Measurements from ENCODE around the gene KSR1. TPM values are rescaled to one million over a fixed set of nuclear protein-coding genes. Genes with fewer than 3 reads are reported as not detected.

KSR1 gene
- total RNA-seq, 1 experiment from 2014 or later, result 21.7 TPM

DNA sequence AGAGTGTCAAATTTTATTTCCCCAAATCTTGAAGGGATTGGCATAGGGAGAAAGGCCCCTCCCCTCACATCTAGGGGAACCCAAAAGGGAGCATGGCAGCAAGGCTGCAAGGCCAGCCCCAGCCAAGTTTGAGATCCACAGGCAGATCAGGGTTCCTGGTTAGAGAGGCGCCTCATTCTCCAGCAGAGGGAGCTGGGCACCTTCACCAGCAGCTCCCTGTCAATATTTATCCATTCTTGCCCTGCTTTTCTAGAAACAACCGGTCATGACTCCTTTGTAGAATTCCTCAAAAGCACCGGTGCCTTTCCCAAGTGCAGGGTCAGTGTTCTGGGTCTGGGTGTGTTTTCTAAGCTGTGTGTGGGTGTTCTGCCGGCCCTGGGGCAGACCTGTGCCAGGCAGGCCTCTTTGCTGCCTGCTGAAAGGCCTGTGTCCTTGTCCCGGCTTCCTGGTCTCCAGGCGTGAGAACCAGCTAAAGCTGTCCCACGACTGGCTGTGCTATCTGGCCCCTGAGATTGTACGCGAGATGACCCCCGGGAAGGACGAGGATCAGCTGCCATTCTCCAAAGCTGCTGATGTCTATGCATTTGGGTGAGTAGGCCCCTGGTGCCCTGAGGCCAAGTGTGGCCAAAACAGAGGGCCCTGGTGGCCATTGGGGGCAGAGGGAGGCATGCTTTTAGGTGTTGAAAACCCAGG is 153.5 kb downstream of the KSR1 start:
- no peaks in the 10 kb centered on the region for H3K4me1 ChIP-seq (ENCODE audit: control insufficient read depth, insufficient read depth, low read length)
- peak; percentile 81 for ATAC-seq
- BruUV-seq (replicated peaks), result no TSS peak
- H3K9me3 ChIP-seq (ENCODE audit: control insufficient read depth, insufficient read depth, low read depth, low read length), result no peaks in the 10 kb centered on the region
- no peaks in the 10 kb centered on the region for H3K36me3 ChIP-seq (ENCODE audit: control insufficient read depth, insufficient read depth, low read length)
- intact Hi-C loops (cut with micrococcal nuclease; ENCODE audit: unreplicated experiment) (loop anchor here (5.0 kb wide), 1 partner anchor 148 kb away; no protein-coding TSS in a partner anchor), in situ Hi-C loops (cut with HindIII; ENCODE audit: low pct_unique_long_range_greater_than_20kb, low sequenced_read_pairs) (no loop called here)
- H3K27ac ChIP-seq (ENCODE audit: low read length), result no peak overlapping the region
- H3K4me3 ChIP-seq (ENCODE audit: low read depth in 2 of 2, low read length in 2 of 2), result no peak overlapping the region
- CTCF ChIA-PET, result interaction anchor here (0.5 to 1.2 kb wide), 8 partner anchors 10 to 349 kb away, joined by 3 to 5 read pairs (median 4); no protein-coding TSS in a partner anchor
- DNase-seq (ENCODE audit: low read depth, low spot score), result no peak
- no peak for TF ChIP-seq POLR2AphosphoS5 (IDR thresholded peaks at IDR 0.05; ENCODE audit: low read depth, low read length)
- no peak for TF ChIP-seq TCF7L2 (IDR thresholded peaks at IDR 0.05; ENCODE audit: low read depth, low read length)
- TF ChIP-seq, protein P1, sequence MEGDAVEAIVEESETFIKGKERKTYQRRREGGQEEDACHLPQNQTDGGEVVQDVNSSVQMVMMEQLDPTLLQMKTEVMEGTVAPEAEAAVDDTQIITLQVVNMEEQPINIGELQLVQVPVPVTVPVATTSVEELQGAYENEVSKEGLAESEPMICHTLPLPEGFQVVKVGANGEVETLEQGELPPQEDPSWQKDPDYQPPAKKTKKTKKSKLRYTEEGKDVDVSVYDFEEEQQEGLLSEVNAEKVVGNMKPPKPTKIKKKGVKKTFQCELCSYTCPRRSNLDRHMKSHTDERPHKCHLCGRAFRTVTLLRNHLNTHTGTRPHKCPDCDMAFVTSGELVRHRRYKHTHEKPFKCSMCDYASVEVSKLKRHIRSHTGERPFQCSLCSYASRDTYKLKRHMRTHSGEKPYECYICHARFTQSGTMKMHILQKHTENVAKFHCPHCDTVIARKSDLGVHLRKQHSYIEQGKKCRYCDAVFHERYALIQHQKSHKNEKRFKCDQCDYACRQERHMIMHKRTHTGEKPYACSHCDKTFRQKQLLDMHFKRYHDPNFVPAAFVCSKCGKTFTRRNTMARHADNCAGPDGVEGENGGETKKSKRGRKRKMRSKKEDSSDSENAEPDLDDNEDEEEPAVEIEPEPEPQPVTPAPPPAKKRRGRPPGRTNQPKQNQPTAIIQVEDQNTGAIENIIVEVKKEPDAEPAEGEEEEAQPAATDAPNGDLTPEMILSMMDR (IDR thresholded peaks at IDR 0.05), result peak; percentile 85
- TF ChIP-seq SIN3A (IDR thresholded peaks at IDR 0.05; ENCODE audit: borderline replicate concordance, insufficient read depth, low read depth, low read length), result no peak
- POLR2A ChIA-PET, result no interaction called here
- no peaks in the 10 kb centered on the region for H3K27me3 ChIP-seq (ENCODE audit: control insufficient read depth, insufficient read depth, low read length)

DNA sequence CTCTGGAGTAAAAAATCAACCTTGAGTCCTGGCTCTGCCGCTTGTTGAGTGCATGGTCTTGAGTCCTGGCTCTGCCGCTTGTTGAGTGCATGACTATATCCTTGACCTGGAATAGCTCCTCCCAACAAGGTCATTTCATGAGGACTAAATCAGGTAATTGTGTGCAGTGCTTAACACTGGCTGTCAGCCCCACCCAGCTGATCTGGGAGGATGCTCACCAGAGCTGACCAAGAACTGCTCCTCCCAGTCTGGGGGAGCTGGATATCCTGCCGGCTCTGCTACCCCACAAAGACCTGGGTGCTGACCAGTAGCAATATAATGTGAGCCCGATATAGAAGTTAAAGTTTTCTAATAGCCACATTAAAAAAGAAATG is 154.0 kb downstream of the KSR1 start:
- TF ChIP-seq, protein P1 (IDR thresholded peaks at IDR 0.05), result no peak
- TF ChIP-seq TCF7L2 (IDR thresholded peaks at IDR 0.05; ENCODE audit: low read depth, low read length) (no peak), SIN3A (IDR thresholded peaks at IDR 0.05; ENCODE audit: borderline replicate concordance, insufficient read depth, low read depth, low read length) (no peak), POLR2AphosphoS5 (IDR thresholded peaks at IDR 0.05; ENCODE audit: low read depth, low read length) (no peak)
- TF ChIP-seq, protein P2, sequence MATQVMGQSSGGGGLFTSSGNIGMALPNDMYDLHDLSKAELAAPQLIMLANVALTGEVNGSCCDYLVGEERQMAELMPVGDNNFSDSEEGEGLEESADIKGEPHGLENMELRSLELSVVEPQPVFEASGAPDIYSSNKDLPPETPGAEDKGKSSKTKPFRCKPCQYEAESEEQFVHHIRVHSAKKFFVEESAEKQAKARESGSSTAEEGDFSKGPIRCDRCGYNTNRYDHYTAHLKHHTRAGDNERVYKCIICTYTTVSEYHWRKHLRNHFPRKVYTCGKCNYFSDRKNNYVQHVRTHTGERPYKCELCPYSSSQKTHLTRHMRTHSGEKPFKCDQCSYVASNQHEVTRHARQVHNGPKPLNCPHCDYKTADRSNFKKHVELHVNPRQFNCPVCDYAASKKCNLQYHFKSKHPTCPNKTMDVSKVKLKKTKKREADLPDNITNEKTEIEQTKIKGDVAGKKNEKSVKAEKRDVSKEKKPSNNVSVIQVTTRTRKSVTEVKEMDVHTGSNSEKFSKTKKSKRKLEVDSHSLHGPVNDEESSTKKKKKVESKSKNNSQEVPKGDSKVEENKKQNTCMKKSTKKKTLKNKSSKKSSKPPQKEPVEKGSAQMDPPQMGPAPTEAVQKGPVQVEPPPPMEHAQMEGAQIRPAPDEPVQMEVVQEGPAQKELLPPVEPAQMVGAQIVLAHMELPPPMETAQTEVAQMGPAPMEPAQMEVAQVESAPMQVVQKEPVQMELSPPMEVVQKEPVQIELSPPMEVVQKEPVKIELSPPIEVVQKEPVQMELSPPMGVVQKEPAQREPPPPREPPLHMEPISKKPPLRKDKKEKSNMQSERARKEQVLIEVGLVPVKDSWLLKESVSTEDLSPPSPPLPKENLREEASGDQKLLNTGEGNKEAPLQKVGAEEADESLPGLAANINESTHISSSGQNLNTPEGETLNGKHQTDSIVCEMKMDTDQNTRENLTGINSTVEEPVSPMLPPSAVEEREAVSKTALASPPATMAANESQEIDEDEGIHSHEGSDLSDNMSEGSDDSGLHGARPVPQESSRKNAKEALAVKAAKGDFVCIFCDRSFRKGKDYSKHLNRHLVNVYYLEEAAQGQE (IDR thresholded peaks at IDR 0.05; ENCODE audit: insufficient read depth in 1 of 2, low read depth in 2 of 2, low read length in 1 of 2), result no peak
- H3K4me1 ChIP-seq (ENCODE audit: control insufficient read depth, insufficient read depth, low read length), result no peaks in the 10 kb centered on the region
- ChIA-PET CTCF (interaction anchor here (0.7 to 1.2 kb wide), 4 partner anchors 23 to 541 kb away, joined by 3 to 5 read pairs (median 4); no protein-coding TSS in a partner anchor), POLR2A (no interaction called here)
- BruUV-seq (replicated peaks), result no TSS peak
- DNase-seq (ENCODE audit: low read depth, low spot score) (no peak), ATAC-seq (no peak)
- no peaks in the 10 kb centered on the region for H3K9me3 ChIP-seq (ENCODE audit: control insufficient read depth, insufficient read depth, low read depth, low read length)
- no peaks in the 10 kb centered on the region for H3K27me3 ChIP-seq (ENCODE audit: control insufficient read depth, insufficient read depth, low read length)
- in situ Hi-C loops (cut with HindIII; ENCODE audit: low pct_unique_long_range_greater_than_20kb, low sequenced_read_pairs) (no loop called here), intact Hi-C loops (cut with micrococcal nuclease; ENCODE audit: unreplicated experiment) (no loop called here)
- no peaks in the 10 kb centered on the region for H3K36me3 ChIP-seq (ENCODE audit: control insufficient read depth, insufficient read depth, low read length)
- no peak overlapping the region for H3K4me3 ChIP-seq (ENCODE audit: low read depth in 2 of 2, low read length in 2 of 2)
- H3K27ac ChIP-seq (ENCODE audit: low read length), result no peak overlapping the region

Data from Panc1 (cell line).